HG03432 (cell line): ENCODE results near the gene INPP4B.

Experiments used
- ATAC-seq: cut with Tn5 transposase; IDR thresholded peaks from one replicate; pipeline ENCODE4 v1.9.1; 2021; ENCODE audit warnings: mild to moderate bottlenecking, moderate library complexity; ENCODE audit not compliant: unreplicated experiment

Gene INPP4B

GRCh38 chr4:142497606-142498005 lies 348.5 kb downstream of the INPP4B start:
- ATAC-seq: no peak

- ATAC-seq: no peak
Observed at GRCh38 chr4:142493255-142494110, 352.6 kb downstream of the INPP4B start.

- no peak for ATAC-seq
Observed at GRCh38 chr4:142485452-142485851, 360.6 kb downstream of the INPP4B start.

- ATAC-seq: no peak
Observed at GRCh38 chr4:142480244-142480643, 365.9 kb downstream of the INPP4B start.

GRCh38 chr4:142475663-142476062 lies 370.4 kb downstream of the INPP4B start:
- ATAC-seq: no peak

- no peak for ATAC-seq
Observed at GRCh38 chr4:142474398-142475087, 371.6 kb downstream of the INPP4B start.

GRCh38 chr4:142473960-142474338 lies 372.2 kb downstream of the INPP4B start:
- no peak for ATAC-seq

GRCh38 chr4:142473218-142473959 lies 372.7 kb downstream of the INPP4B start:
- no peak for ATAC-seq

- ATAC-seq: no peak
Observed at GRCh38 chr4:142467088-142467487, 379.0 kb downstream of the INPP4B start.

- no peak for ATAC-seq
Observed at GRCh38 chr4:142465526-142465925, 380.6 kb downstream of the INPP4B start.

GRCh38 chr4:142463206-142463605 lies 382.9 kb downstream of the INPP4B start:
- ATAC-seq: no peak

- no peak for ATAC-seq
Observed at GRCh38 chr4:142452161-142452855, 393.8 kb downstream of the INPP4B start.

- ATAC-seq: no peak
Observed at GRCh38 chr4:142449771-142450373, 396.2 kb downstream of the INPP4B start.

GRCh38 chr4:142447009-142447408 lies 399.1 kb downstream of the INPP4B start:
- no peak for ATAC-seq

GRCh38 chr4:142443469-142443868 lies 402.6 kb downstream of the INPP4B start:
- no peak for ATAC-seq

- no peak for ATAC-seq
Observed at GRCh38 chr4:142440093-142440492, 406.0 kb downstream of the INPP4B start.

GRCh38 chr4:142435599-142436235 lies 410.4 kb downstream of the INPP4B start:
- ATAC-seq: no peak

- ATAC-seq: no peak
Observed at GRCh38 chr4:142434519-142435224, 411.4 kb downstream of the INPP4B start.

GRCh38 chr4:142428715-142429114 lies 417.4 kb downstream of the INPP4B start:
- ATAC-seq: no peak
